Peyer's patch (tissue), 4 donors: ENCODE data around the gene DNAJB8.
A peak's percentile ranks its signal among the peaks of the same experiment; 100 is the strongest.

Experiments
- CTCF ChIP-seq, 6 experiments: fragments of 450-650 bp in 4 of 6; fragments of 200-600 bp in 2 of 6; sonication (generic) in 1 of 6; IDR thresholded peaks; one replicate each; pipeline ENCODE4 v1.5.1; 2017 to 2019; ENCODE audit warnings: antibody characterized with exemption in 6 of 6, mild to moderate bottlenecking in 3 of 6, moderate library complexity in 1 of 6
- POLR2A ChIP-seq, 2 donors: fragments of 450-650 bp; IDR thresholded peaks; one replicate each; pipeline ENCODE4 v1.5.1; 2017; ENCODE audit warnings: antibody characterized with exemption in 2 of 2, mild to moderate bottlenecking in 2 of 2, moderate library complexity in 2 of 2

GRCh38 chr3:128503164-128503651 is 36.5 kb upstream of the DNAJB8 start:
- TF ChIP-seq CTCF (IDR thresholded peaks at IDR 0.05) (peak in 2 of 6 experiments; percentile 15 to 16), POLR2A (IDR thresholded peaks at IDR 0.05) (no peak)
